ENCODE results near the gene DHRS7C.

DNA sequence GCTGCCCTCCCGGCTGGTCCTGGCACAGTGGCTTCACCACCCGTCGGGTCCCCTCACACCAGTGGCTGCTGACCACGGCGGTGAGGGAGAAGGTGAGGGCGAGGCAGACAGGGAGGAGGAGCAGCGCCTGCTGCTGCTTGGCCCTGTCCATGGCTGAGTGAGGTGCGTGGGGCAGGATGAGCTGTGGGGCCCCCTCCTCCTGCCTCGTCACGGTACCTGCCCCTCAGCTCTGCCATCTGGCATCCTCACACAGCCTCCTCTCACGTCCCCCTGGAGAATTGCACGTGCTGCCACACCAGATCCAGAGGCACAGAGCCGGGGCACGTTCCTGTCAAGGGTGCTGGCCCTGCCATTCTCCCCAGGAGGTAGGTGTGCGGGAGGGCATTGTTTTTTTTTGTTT is 30.5 kb upstream of the DHRS7C start, which contains the start of gene GSG1L2:
- TF ChIP-seq, protein P1, sequence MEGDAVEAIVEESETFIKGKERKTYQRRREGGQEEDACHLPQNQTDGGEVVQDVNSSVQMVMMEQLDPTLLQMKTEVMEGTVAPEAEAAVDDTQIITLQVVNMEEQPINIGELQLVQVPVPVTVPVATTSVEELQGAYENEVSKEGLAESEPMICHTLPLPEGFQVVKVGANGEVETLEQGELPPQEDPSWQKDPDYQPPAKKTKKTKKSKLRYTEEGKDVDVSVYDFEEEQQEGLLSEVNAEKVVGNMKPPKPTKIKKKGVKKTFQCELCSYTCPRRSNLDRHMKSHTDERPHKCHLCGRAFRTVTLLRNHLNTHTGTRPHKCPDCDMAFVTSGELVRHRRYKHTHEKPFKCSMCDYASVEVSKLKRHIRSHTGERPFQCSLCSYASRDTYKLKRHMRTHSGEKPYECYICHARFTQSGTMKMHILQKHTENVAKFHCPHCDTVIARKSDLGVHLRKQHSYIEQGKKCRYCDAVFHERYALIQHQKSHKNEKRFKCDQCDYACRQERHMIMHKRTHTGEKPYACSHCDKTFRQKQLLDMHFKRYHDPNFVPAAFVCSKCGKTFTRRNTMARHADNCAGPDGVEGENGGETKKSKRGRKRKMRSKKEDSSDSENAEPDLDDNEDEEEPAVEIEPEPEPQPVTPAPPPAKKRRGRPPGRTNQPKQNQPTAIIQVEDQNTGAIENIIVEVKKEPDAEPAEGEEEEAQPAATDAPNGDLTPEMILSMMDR (IDR thresholded peaks at IDR 0.05) = no peak
- TF ChIP-seq POLR2AphosphoS5 (IDR thresholded peaks at IDR 0.05) (no peak), POLR2A (IDR thresholded peaks at IDR 0.05) (no peak)

Data from sigmoid colon (tissue), 4 donors.